GM10266 (cell line): ENCODE results near the gene MLLT3.

Experiments used
- DNase-seq: peaks from one replicate; pipeline ENCODE4 v3.0.0; 2012; ENCODE audit errors: extremely low spot score
- TF ChIP-seq, protein P1 (sequence below): IDR thresholded peaks from 2 replicates; pipeline ENCODE4 v1.5.1; 2012; ENCODE audit warnings: mild to moderate bottlenecking, low read depth; ENCODE audit not compliant: control insufficient read depth, insufficient read depth; ENCODE audit errors: missing control alignments

MLLT3 gene

DNA sequence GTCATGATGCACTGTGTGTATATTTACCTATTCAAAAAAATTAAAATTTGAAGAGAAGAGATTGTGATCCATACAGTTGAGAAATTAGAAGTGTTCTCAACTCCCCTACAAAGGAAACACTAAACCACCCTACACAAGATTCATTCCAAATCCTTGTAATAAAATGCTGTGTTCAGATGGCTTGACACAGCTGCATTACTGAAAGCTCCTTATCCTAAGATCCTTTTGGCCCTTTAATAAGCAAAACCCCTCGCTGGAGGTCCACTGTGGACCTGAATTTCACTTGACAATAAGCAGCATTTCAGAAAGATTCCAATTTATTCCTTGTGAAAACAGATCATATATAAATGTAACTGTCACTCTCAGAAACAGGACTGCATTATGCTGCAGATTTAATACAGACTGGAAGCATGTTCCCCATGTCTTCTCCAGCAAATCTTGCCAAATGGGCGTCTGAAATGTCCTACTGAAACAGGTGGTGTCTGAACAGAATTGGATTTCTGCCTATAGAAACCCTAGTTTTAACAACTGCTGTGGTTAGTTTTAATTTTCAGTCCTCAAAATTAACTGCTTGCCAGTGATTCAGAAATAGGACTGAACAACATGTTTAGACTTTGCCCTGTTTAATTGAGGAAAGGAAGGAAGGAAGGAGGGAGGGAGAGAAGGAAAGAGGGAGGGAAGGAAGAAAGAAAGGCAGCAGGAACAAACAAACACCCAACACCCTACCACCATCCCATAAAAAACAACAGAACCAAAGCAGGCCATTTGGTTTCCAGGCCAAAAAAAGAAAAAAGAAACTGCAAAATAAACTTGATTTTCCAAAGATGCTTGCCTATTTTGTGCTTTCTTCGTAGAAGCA, 179.6 kb downstream of the MLLT3 start:
- DNase-seq = no peak
- TF ChIP-seq, protein P1, sequence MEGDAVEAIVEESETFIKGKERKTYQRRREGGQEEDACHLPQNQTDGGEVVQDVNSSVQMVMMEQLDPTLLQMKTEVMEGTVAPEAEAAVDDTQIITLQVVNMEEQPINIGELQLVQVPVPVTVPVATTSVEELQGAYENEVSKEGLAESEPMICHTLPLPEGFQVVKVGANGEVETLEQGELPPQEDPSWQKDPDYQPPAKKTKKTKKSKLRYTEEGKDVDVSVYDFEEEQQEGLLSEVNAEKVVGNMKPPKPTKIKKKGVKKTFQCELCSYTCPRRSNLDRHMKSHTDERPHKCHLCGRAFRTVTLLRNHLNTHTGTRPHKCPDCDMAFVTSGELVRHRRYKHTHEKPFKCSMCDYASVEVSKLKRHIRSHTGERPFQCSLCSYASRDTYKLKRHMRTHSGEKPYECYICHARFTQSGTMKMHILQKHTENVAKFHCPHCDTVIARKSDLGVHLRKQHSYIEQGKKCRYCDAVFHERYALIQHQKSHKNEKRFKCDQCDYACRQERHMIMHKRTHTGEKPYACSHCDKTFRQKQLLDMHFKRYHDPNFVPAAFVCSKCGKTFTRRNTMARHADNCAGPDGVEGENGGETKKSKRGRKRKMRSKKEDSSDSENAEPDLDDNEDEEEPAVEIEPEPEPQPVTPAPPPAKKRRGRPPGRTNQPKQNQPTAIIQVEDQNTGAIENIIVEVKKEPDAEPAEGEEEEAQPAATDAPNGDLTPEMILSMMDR = no peak

DNA sequence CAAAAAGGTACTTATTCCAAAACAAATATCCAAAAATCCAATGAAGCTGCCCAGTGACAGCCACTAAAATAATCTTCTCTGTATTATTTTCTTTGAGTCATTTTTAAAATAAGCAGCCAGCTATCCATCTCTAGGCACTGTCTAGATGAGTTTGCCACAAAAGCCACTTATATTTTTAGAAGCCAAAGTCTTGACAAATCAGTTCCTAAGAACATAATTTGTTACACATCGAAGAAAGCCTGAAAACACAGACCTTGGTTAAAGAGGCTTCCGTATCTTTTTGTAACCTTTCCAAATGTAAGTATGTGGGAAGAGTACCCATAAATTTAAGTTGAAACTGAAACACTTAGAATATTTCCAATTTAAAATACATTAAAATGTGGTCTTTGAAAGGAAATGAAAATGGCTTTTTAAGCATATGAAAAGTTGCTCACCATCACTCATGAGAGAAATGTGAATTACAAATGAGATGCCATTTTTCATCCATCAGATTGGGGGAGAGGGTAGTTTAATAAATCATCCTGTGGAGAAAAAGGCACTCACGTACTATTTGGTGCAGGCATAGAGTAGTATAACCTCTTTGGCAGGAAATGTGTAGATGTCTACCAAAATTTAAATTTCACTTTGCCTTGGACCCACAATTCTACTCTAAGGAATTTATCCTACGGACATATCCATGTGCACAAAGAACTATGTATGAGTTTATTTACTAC, 180.4 kb downstream of the MLLT3 start:
- TF ChIP-seq, protein P1 = no peak
- DNase-seq = no peak

DNA sequence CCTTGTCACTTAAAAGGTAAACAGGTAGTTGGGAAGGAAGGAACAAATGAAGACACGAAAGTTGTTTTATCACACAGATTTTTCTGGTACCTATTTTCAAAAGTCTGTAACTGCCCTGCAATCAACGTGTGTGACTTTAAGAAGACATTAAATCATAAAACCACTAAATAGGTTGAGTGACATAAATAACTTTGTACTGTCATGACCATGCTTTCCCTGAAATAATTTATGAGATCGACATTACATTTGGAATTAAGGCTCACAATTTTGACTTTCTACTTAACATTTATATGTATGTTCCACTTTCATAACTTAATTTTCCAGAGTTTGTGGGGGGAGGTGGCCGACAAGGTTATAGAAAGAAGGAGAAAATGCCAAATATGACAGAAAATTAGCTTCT, 181.1 kb downstream of the MLLT3 start:
- TF ChIP-seq, protein P1 = no peak
- DNase-seq = no peak

DNA sequence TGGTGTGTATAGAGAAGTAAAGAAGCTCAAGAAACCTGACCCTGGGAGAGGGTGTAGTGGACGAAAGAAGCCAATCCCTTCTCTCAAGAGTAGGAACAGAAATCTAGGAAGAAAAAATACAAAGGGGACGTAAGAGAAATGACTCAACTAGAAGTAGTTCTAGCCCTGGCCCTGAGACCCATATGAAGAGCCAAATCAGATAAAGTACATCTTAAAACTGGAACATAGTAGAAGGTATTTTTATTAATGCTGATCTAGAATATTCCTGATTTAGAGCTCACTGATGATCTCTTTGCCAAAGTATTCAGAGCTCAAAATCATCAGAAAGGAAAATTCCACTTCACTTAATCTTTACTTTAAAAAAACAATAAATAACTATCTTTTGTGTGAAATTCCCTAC, 184.8 kb downstream of the MLLT3 start:
- no peak for DNase-seq
- TF ChIP-seq, protein P1 = no peak

DNA sequence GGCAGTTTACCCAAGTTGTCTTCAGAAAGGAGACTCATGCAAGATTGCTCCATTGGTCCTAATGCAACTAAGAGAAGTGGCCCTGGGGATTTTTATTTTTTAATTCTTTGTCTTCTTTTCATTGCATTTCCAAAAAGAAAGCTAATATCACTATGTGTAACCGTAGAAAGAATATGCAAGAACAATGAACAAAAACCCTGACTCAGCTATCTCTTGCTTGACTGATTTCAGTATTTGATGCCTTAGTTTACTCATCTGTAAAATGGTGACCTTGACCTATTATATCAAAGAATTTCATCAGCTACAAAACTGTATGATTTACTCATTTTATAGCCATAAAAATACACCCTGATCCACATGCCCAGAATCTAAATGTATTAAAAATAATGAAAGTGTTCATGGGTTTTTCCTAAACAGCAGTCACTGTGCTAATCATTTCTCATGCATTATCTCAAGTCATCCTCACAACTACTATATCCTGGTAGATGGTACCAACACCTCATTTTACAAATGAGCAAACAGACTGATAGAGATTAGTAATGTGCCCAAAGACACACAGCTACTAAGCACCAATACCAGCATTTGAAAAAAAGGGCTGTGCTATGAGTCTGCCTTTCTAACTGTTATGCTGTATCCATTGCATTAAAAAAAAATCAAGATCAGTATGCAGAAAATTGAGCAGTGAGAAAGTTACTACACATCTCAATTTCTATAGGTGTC, 185.7 kb downstream of the MLLT3 start:
- DNase-seq = no peak
- TF ChIP-seq, protein P1 = no peak

DNA sequence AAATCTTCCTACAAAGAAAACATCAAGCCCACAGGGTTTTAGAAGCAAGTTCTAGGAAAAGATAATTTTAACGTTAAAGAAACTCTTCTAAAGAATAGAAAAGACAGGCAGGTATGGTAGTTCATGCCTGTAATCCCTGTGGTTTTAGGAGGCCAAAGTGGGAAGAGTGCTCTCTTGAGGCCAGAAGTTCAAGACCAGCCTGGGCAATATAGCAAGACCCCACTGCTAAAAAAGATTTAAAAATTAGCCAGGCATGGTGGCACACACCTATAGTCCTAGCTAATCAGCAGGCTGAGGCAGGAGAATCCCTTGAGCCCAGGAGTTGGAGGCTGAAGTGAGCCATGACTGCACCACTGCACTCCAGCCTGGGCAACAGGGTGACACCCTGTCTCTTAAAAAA, 193.3 kb downstream of the MLLT3 start:
- TF ChIP-seq, protein P1 = no peak
- no peak for DNase-seq

DNA sequence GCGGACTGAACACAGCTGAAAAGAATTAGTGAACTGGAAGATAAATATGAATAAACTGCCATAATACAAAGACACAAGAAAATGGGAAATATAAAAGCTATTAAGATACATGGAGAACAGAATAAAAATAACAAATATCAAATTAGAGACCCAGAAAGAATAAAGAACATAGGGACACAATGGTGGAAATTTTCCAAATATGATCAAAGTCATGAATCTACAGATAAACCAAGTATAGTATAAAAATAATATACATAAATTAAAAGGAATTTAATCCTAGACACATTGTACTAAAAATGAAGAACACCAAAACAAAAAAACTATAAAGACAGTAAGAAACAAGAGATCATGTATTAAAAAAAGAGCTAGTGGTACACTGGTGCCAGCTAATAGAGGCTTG, 194.9 kb downstream of the MLLT3 start:
- DNase-seq = no peak
- TF ChIP-seq, protein P1 = no peak
